ENCODE results near the gene ELK1.
"Not testable (repeated sequence)": the region's sequence is repeated elsewhere in the genome, so short reads cannot be mapped to it uniquely, and the experiment has no call there.

Gene ELK1

GRCh38 chrX:47607091-47607490 is 43.3 kb downstream of the ELK1 start:
- no peaks in the 10 kb centered on the region for H3K27me3 ChIP-seq (ENCODE audit: insufficient read depth, low read length, poor library complexity, severe bottlenecking)
- no peaks in the 10 kb centered on the region for H4K20me1 ChIP-seq (ENCODE audit: insufficient read depth, low read length, poor library complexity, severe bottlenecking)
- H3K36me3 ChIP-seq (ENCODE audit: insufficient read depth, low read length), result no peaks in the 10 kb centered on the region
- no peaks in the 10 kb centered on the region for H3F3A ChIP-seq (ENCODE audit: low read depth)
- no peaks in the 10 kb centered on the region for H3K9me3 ChIP-seq (ENCODE audit: insufficient read depth, low read depth, low read length)
- no peak overlapping the region for H3K9ac ChIP-seq (ENCODE audit: low read depth, low read length, poor library complexity, severe bottlenecking)
- no peak for TF ChIP-seq EZH2phosphoT487 (IDR thresholded peaks at IDR 0.05; ENCODE audit: borderline replicate concordance)
- no peak for TF ChIP-seq CTCF (conservative IDR thresholded peaks at IDR 0.05; ENCODE audit: low read length)
- H2AFZ ChIP-seq (ENCODE audit: low read length), result no peak overlapping the region
- H3K4me3 ChIP-seq (ENCODE audit: low read length, poor library complexity, severe bottlenecking), result no peak overlapping the region
- no peaks in the 10 kb centered on the region for H3K9me2 ChIP-seq (replicated peaks; ENCODE audit: low read depth, low read length)
- no peak overlapping the region for H3K4me2 ChIP-seq (ENCODE audit: low read depth, low read length, poor library complexity, severe bottlenecking)
- H3K79me2 ChIP-seq (ENCODE audit: insufficient read depth, low read length), result no peaks in the 10 kb centered on the region
- no peaks in the 10 kb centered on the region for H3K4me1 ChIP-seq (ENCODE audit: insufficient read depth, low read length, poor library complexity, severe bottlenecking)

GRCh38 chrX:47605024-47605423 is 45.3 kb downstream of the ELK1 start:
- no peak for TF ChIP-seq EZH2phosphoT487 (IDR thresholded peaks at IDR 0.05; ENCODE audit: borderline replicate concordance)
- TF ChIP-seq CTCF (conservative IDR thresholded peaks at IDR 0.05; ENCODE audit: low read length), result no peak

GRCh38 chrX:47603125-47603524 is 47.2 kb downstream of the ELK1 start:
- not testable (repeated sequence) for H3K36me3 ChIP-seq (ENCODE audit: insufficient read depth, low read length); H3F3A ChIP-seq (ENCODE audit: low read depth); H3K79me2 ChIP-seq (ENCODE audit: insufficient read depth, low read length)

More at GRCh38 chrX:47605024-47605423, 45.3 kb downstream of the ELK1 start:
- no peaks in the 10 kb centered on the region for H3K9me2 ChIP-seq (replicated peaks; ENCODE audit: low read depth, low read length)
- no peaks in the 10 kb centered on the region for H4K20me1 ChIP-seq (ENCODE audit: insufficient read depth, low read length, poor library complexity, severe bottlenecking)
- no peaks in the 10 kb centered on the region for H3K27me3 ChIP-seq (ENCODE audit: insufficient read depth, low read length, poor library complexity, severe bottlenecking)
- H3F3A ChIP-seq (ENCODE audit: low read depth), result no peaks in the 10 kb centered on the region
- no peak overlapping the region for H3K4me3 ChIP-seq (ENCODE audit: low read length, poor library complexity, severe bottlenecking)
- no peaks in the 10 kb centered on the region for H3K79me2 ChIP-seq (ENCODE audit: insufficient read depth, low read length)
- no peaks in the 10 kb centered on the region for H3K4me1 ChIP-seq (ENCODE audit: insufficient read depth, low read length, poor library complexity, severe bottlenecking)
- H3K9ac ChIP-seq (ENCODE audit: low read depth, low read length, poor library complexity, severe bottlenecking), result no peak overlapping the region
- H3K9me3 ChIP-seq (ENCODE audit: insufficient read depth, low read depth, low read length), result no peaks in the 10 kb centered on the region
- H3K36me3 ChIP-seq (ENCODE audit: insufficient read depth, low read length), result no peaks in the 10 kb centered on the region
- no peak overlapping the region for H2AFZ ChIP-seq (ENCODE audit: low read length)
- no peak overlapping the region for H3K4me2 ChIP-seq (ENCODE audit: low read depth, low read length, poor library complexity, severe bottlenecking)

GRCh38 chrX:47597222-47597621 is 53.1 kb downstream of the ELK1 start:
- TF ChIP-seq CTCF (conservative IDR thresholded peaks at IDR 0.05; ENCODE audit: low read length) (no peak), EZH2phosphoT487 (IDR thresholded peaks at IDR 0.05; ENCODE audit: borderline replicate concordance) (no peak)
- no peak overlapping the region for H3K4me2 ChIP-seq (ENCODE audit: low read depth, low read length, poor library complexity, severe bottlenecking)
- H3K4me3 ChIP-seq (ENCODE audit: low read length, poor library complexity, severe bottlenecking), result no peak overlapping the region
- peaks cover 7% of the 10 kb centered on the region for H3K4me1 ChIP-seq (ENCODE audit: insufficient read depth, low read length, poor library complexity, severe bottlenecking)
- H3K9me3 ChIP-seq (ENCODE audit: insufficient read depth, low read depth, low read length), result no peaks in the 10 kb centered on the region
- H4K20me1 ChIP-seq (ENCODE audit: insufficient read depth, low read length, poor library complexity, severe bottlenecking), result no peaks in the 10 kb centered on the region
- no peaks in the 10 kb centered on the region for H3F3A ChIP-seq (ENCODE audit: low read depth)
- no peaks in the 10 kb centered on the region for H3K79me2 ChIP-seq (ENCODE audit: insufficient read depth, low read length)
- H3K27me3 ChIP-seq (ENCODE audit: insufficient read depth, low read length, poor library complexity, severe bottlenecking), result no peaks in the 10 kb centered on the region
- no peak overlapping the region for H2AFZ ChIP-seq (ENCODE audit: low read length)
- no peak overlapping the region for H3K9ac ChIP-seq (ENCODE audit: low read depth, low read length, poor library complexity, severe bottlenecking)
- H3K36me3 ChIP-seq (ENCODE audit: insufficient read depth, low read length), result no peaks in the 10 kb centered on the region
- H3K9me2 ChIP-seq (replicated peaks; ENCODE audit: low read depth, low read length), result no peaks in the 10 kb centered on the region

More at GRCh38 chrX:47603125-47603524, 47.2 kb downstream of the ELK1 start:
- H3K27me3 ChIP-seq (ENCODE audit: insufficient read depth, low read length, poor library complexity, severe bottlenecking); H3K4me2 ChIP-seq (ENCODE audit: low read depth, low read length, poor library complexity, severe bottlenecking); H3K4me1 ChIP-seq (ENCODE audit: insufficient read depth, low read length, poor library complexity, severe bottlenecking); H2AFZ ChIP-seq (ENCODE audit: low read length); H3K4me3 ChIP-seq (ENCODE audit: low read length, poor library complexity, severe bottlenecking); H4K20me1 ChIP-seq (ENCODE audit: insufficient read depth, low read length, poor library complexity, severe bottlenecking); H3K9me3 ChIP-seq (ENCODE audit: insufficient read depth, low read depth, low read length); H3K9ac ChIP-seq (ENCODE audit: low read depth, low read length, poor library complexity, severe bottlenecking); H3K9me2 ChIP-seq (replicated peaks; ENCODE audit: low read depth, low read length): not testable (repeated sequence)

All from Loucy (cell line).